Midbrain (tissue), 1 donor: ENCODE data around the gene SLC28A2.
A peak's percentile ranks its signal among the peaks of the same experiment; 100 is the strongest.
"Not testable (repeated sequence)": the region's sequence is repeated elsewhere in the genome, so short reads cannot be mapped to it uniquely, and the experiment has no call there.

ENCODE experiments used
- DNase-seq: peaks from one replicate; lab custom pipeline; 2025; lab: John Stamatoyannopoulos, UW

The SLC28A2 gene, protein sequence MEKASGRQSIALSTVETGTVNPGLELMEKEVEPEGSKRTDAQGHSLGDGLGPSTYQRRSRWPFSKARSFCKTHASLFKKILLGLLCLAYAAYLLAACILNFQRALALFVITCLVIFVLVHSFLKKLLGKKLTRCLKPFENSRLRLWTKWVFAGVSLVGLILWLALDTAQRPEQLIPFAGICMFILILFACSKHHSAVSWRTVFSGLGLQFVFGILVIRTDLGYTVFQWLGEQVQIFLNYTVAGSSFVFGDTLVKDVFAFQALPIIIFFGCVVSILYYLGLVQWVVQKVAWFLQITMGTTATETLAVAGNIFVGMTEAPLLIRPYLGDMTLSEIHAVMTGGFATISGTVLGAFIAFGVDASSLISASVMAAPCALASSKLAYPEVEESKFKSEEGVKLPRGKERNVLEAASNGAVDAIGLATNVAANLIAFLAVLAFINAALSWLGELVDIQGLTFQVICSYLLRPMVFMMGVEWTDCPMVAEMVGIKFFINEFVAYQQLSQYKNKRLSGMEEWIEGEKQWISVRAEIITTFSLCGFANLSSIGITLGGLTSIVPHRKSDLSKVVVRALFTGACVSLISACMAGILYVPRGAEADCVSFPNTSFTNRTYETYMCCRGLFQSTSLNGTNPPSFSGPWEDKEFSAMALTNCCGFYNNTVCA

GRCh38 chr15:45251888-45252287 is at the start of gene SLC28A2:
SLC28A2 (plus strand) TSS chr15:45252234; CDS start chr15:45253216, 982 bp downstream.
- DNase-seq, result no peak

GRCh38 chr15:45203182-45203581 is 48.9 kb upstream of the SLC28A2 start:
- DNase-seq, result no peak

DNA sequence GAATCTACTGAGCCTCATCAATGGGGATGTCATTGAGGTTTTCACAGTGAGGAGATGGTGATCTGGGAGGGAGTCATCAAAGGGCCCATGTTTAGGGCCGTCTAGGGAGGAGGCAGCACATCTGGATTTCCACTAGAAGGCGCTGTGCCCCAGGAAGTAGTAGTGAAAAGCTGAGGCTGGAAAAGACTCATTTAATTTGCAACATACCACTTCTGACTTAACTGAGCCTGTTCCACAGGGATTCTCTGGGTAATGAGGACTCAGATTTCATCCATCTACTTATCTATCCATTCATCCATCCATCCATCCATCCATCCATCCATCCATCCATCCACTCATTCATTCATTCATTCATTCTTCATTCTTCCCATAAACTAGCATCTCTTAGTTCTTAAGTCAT is 46.8 kb upstream of the SLC28A2 start:
- peak; percentile 61 for DNase-seq

GRCh38 chr15:45212493-45212892 is 39.5 kb upstream of the SLC28A2 start:
- no peak for DNase-seq

GRCh38 chr15:45221053-45221599 is 30.9 kb upstream of the SLC28A2 start:
- no peak for DNase-seq

DNA sequence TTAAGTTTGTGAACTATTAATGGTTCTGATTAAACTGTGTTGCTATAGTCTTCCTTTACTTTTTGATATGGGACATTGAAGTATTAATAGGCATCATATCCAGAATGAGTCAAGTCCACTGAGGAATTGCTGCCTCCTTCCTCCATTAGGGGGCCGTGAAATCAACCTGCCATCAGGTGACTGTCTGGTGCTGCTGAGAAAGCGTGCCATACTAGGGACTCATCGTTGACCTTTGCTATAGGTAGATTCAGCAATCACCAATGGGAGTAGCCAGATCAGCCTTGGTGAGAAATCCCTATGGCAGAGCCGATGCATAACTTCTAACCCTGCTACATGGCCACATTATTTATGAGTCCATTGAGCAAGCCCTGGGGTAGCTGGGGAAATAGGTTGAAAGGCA is 30.1 kb upstream of the SLC28A2 start:
- DNase-seq, result no peak

DNA sequence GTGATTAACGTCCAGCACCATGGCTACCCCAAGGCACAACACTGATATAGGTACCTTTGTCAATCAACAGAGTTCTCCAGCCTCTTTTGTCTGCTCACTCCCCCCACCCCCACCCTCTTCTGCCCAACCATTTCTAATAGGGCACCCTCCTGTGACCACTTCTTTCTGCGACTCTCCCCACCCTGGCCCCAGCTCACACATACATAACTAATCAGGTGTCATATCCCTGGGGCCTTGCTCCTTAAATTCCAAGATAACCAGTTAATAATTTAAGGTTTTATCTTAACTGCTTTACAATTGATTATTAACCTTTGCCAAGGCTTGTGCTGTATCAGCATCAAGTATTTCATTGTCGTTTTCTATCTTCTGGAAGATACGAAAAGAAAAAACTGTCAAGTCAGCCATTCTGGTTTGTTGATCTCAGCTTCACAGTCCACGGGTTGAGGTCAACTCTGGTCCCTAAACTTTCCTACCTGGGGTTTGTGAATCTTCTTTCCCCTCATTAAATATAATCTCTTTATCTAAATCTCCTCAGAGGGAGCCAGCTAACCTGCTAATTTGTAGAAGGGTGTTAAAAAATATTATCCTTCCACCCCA is 27.3 kb upstream of the SLC28A2 start:
- DNase-seq, result no peak

DNA sequence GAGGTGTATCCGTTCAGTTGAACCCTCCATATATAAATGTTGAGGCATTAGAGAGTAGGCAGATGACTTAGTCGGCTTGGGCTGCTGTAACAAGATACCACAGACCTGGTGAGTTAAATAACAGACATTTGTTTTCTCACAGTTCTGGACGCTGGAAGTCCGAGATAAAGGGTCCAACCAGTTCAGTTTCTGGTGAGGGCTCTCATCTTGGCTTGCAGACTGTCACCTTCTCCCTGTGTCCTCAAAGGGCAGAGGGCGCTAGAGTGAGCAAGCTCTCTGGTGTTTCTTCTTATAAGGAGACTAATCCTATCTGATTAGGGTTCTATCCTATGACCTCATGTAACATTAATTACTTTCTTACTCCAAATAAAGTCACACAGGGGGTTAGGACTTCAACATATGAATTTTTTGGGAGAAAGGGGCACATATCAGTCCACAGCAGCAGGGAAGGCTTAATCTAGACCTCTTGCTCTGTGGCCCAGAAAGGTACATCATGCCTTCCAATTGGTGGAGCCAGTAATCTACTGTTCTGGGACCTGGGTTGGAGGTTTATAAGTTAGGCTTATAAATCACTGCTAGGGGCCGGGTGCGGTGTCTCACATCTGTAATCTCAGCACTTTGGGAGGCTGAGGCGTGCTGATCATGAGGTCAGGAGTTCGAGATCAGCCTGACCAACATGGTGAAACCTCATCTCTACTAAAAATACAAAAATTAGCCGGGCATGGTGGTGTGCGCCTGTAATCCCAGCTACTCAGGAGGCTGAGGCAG is 26.3 kb upstream of the SLC28A2 start:
- DNase-seq, result no peak

- DNase-seq, result no peak
Measured at GRCh38 chr15:45228931-45229330, 23.1 kb upstream of the SLC28A2 start.

DNA sequence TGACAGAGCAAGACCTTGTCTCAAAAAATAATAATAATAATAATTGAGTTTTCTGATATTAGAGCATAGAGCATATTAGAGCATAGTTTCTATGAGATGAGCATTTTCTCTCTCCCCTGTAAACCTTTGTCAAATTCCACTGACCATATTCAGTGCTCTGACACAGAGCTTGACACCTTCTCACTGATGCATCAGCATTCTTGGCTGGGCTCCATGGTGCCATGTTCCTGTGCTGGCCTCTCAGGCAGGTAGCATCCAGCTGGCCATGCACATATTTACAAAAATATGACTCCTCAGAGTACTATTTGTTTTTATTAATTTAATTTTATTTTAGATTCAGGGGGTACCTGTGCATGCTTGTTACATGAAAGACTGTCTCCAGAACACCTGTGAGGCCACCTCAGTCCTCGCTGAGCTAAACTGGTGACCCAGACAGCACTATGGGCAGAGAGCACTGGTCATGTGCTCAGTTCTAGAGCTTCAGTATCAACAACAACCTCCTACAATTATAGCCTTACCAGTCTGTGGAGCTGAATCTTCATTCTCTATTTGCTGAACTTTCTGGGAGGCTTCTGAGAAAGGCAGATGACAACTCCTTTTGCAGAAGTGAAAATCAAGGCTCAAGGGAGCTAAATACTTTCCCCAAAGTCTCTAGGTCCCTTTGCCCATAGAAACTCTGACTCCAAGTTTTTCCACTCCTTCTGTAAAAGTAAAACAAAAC is 21.6 kb upstream of the SLC28A2 start:
- no peak for DNase-seq

DNA sequence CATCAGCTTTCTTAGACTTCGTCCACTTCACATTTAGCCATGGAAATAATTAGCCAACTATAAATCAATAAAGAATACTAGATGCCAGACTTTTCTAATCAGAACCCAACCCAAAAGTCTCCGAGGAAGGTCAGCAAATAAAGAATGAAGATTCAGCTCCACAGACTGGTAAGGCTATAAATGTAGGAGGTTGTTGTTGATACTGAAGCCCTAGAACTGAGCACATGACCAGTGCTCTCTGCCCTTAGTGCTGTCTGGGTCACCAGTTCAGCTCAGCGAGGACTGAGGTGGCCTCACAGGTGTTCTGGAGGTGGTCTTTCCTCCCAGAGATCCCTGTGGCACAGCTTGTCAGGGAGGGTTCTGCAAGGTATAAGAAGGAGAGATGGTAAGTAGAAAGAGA is 20.9 kb upstream of the SLC28A2 start:
- no peak for DNase-seq

- no peak for DNase-seq
Measured at GRCh38 chr15:45231864-45232562, 20.0 kb upstream of the SLC28A2 start.

DNA sequence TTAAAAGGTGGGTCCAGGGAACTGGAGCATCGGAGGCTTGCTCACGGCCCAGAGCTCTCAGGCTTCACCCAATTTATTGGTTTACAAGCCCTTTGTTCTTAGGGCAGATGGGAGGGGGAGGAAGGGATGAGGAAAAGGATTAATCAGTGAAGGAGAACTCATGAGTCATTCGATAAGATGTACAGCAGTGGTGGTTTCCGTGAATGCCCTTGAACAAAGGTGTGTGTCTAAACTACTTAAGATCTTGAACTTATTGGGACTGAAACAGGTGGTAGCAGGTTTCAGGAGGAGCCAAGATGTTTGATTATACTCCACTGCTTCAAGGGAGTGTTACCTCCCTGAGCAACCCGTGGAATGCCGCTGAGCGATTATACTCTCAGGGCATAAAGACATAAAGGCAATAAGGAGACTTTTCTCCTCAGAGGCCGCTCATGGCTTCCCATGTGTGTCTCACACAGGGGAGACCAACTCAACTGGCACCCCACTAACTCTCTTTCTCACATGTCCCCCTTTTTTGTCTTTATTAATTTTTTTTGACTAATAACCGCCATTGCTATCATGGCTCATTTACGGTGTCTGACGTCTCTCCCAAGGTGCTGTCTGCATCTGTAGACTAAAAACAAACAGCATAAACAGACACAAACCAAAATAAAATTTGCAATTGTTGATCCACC is 17.3 kb upstream of the SLC28A2 start:
- DNase-seq, result no peak

DNA sequence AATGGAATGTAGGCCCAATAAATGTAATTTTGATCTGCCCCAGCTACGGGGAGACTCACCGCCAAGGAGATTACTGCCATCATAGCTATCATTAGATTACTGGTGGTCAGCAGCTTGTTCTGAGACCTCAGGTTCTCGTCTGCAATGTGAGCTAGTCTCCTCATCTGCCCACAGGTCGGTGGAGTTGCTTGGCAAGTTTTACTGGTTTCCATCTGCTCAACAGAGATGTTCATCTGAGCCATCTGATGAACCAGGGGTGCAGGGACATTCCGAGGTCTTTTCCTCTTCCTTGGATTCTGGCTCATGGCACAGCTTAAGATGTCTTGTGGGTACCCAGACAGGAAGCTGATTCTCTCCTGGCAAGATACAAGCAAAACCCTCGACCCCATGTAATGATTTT is 15.2 kb upstream of the SLC28A2 start:
- not testable (repeated sequence) for DNase-seq

DNA sequence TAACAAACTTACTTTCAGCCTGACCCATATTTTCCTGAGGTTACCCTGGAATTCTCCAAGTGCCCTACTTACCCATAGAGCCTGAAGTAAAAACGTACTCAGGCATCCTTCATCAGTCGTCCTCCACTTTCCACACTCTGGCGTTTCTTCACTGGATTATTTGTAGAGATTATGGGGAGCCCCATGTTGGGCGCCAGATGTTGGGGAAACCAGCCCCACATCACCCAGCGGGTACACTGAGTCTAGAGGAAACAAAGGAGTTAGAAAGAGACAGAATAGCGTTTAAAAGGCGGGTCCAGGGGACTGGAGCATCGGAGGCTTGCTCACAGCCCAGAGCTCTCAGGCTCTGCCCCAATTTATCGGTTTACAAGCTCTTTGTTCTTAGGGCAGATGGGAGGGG is 9.7 kb upstream of the SLC28A2 start:
- DNase-seq, result no peak

- DNase-seq, result no peak
Measured at GRCh38 chr15:45249125-45249780, 2.8 kb upstream of the SLC28A2 start.

DNA sequence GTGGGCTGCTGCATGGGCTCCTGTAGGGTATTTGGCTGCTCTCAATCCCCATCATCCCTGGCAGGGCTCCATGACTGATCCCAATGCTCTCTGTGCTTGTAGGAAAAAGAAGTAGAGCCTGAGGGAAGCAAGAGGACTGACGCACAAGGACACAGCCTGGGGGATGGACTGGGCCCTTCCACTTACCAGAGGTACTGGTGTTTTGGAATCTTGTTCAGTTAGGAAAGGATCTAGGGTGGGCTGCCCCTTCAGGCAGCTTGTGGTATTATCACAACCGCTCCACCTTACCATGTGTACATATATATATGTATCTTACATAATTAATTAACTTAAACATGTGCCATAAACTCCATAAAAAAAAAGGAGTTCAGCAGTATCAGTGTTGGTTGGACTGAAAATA is 1.3 kb downstream of the SLC28A2 start:
- DNase-seq, result no peak

GRCh38 chr15:45254405-45254804 is 2.4 kb downstream of the SLC28A2 start:
- DNase-seq, result no peak

GRCh38 chr15:45254824-45255223 is 2.8 kb downstream of the SLC28A2 start:
- DNase-seq, result not testable (repeated sequence)

DNA sequence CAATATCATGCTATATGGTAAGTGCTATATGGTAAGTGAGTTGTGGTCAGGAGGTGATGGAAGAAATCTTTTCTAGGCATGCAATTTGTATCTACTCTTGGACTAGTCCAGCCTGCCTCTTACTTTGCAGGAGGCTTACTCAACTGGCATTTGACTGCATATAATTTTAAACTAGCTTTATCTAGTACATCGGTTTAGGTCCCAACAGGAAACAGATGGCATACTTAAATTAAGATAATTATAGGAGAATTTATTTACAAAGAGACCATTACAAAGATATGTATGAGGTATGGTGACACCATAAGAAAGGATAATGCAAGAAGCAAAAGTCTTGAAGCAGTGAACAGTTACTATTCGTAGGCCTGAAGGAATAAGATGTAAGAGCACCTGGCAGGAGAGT is 7.8 kb downstream of the SLC28A2 start:
- no peak for DNase-seq
